IPS-20b (cell line): ENCODE data around the gene TPP1.

Source experiments
- H3K27ac ChIP-seq: one replicate; pipeline ENCODE4 v1.5.1; 2013; ENCODE audit warnings: low read length
- H3K27me3 ChIP-seq: 2 replicates; pipeline ENCODE4 v1.6.1; 2013; ENCODE audit warnings: mild to moderate bottlenecking, low read length, inconsistent platforms; ENCODE audit not compliant: insufficient read depth
- H3K36me3 ChIP-seq: 2 replicates; pipeline ENCODE4 v1.6.1; 2013; ENCODE audit warnings: low read depth, mild to moderate bottlenecking, inconsistent platforms, low read length, moderate library complexity; ENCODE audit not compliant: insufficient read depth
- H3K4me1 ChIP-seq: 2 replicates; pipeline ENCODE4 v1.6.1; 2013; ENCODE audit warnings: mild to moderate bottlenecking, control low read depth, inconsistent platforms, low read length, moderate library complexity; ENCODE audit not compliant: insufficient read depth
- H3K4me3 ChIP-seq: 2 replicates; pipeline ENCODE4 v1.5.1; 2013; ENCODE audit warnings: mild to moderate bottlenecking, low read length, inconsistent platforms
- H3K9ac ChIP-seq: 2 replicates; pipeline ENCODE4 v1.6.1; 2013; ENCODE audit warnings: low read depth, mild to moderate bottlenecking, inconsistent platforms, low read length, moderate library complexity
- H3K9me3 ChIP-seq: 2 replicates; pipeline ENCODE4 v1.6.1; 2013; ENCODE audit warnings: mild to moderate bottlenecking, low read depth, low read length, inconsistent platforms; ENCODE audit not compliant: insufficient read depth

TPP1 gene

DNA sequence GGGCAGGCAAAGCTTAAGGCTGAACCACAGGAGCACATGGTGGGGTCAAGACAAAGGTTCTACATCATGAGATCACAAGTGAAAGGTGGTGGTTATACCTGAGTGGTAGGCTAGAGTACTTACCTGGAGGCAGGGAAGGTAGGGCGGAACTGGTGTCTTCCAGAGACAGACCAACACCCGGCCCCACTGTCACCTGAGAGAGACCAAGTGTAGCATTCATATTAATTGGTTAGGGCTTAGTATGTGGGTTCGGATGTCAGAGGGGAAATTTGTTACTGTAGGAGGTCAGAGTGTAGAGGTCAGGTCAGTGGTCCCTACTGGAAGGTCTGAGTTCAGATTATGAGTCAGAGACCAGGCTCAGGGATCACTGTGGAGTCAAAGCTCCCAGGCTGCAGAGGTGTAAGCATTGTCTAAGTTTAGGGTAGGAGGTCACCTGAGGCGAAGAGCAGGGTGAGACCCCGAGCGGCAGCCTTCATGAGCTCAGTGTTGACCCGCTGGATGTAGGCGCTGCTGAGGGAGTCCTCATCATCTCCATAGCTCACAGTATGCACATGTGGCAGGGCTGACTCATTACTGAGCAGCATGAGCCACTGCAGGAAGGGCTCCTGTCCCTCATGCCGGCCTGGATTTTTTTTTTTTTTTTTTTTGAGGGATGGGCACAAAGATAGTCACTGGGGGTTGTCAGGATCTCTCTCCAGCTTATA lies 3.2 kb downstream of the TPP1 start:
- H3K9ac ChIP-seq: no peak overlapping the region
- no peak overlapping the region for H3K4me3 ChIP-seq

DNA sequence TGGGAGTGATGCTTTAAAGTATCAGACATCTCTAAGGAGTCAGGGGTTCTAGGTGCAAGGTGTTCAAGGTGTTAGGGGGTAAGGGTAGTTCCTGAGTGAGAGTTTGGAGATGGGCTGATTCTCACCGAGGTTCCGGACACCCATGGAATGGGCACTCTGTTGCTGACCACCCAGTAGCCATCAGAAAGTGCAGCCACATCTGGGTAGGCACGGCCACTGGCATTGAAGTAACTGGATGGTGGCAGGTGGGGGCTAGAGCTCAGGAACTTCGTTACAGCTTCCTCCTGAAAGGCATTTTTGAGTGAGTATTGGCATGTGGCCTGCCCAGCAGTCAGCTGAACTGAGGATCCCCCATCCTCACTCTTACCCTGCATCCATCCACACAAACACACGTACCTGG lies 4.2 kb downstream of the TPP1 start:
- Histone ChIP-seq H3K9ac (no peak overlapping the region), H3K4me1 (peaks cover 12% of the 10 kb centered on the region; the same call in 1 of the 2 replicates), H3K27ac (no peak overlapping the region), H3K4me3 (no peak overlapping the region), H3K27me3 (no peaks in the 10 kb centered on the region), H3K36me3 (peaks cover 34% of the 10 kb centered on the region), H3K9me3 (no peaks in the 10 kb centered on the region)

More for the DNA sequence above, 3.2 kb downstream of the TPP1 start:
- Histone ChIP-seq H3K36me3 (peaks cover 25% of the 10 kb centered on the region), H3K9me3 (no peaks in the 10 kb centered on the region), H3K27me3 (no peaks in the 10 kb centered on the region), H3K27ac (no peak overlapping the region), H3K4me1 (peaks cover 20% of the 10 kb centered on the region; the same call in 1 of the 2 replicates)

- Histone ChIP-seq H3K36me3 (peaks cover 40% of the 10 kb centered on the region), H3K9ac (no peak overlapping the region), H3K27ac (no peak overlapping the region), H3K27me3 (no peaks in the 10 kb centered on the region), H3K4me3 (no peak overlapping the region), H3K4me1 (peaks cover 7% of the 10 kb centered on the region; the same call in 1 of the 2 replicates), H3K9me3 (no peaks in the 10 kb centered on the region)
Observed at GRCh38 chr11:6614446-6614845, 4.8 kb downstream of the TPP1 start.

DNA sequence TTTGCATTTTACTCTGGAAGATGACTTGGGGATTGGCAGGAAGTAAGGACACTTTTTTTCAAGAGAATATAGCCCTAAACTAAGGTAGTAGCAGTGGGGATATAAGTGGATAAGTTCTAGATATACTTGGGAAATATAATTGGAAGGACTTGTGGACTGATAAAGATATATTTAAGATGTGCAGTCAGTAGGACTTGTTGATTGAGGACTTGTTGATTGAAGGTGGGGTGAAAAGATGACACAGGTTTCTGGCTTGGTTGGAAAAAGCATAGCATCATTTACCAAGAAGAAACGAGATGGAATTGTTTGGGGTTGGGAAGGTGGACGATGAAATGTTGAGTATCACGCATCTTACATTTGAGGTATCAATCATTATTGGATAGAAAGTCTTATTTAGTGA lies 5.7 kb downstream of the TPP1 start:
- H3K9ac ChIP-seq: peak overlapping the region; percentile 99; the same call in 1 of the 2 replicates
- H3K36me3 ChIP-seq: peaks cover 50% of the 10 kb centered on the region
- H3K27ac ChIP-seq: no peak overlapping the region
- peaks cover 7% of the 10 kb centered on the region; the same call in 1 of the 2 replicates for H3K4me1 ChIP-seq
- H3K27me3 ChIP-seq: no peaks in the 10 kb centered on the region
- H3K9me3 ChIP-seq: no peaks in the 10 kb centered on the region
- H3K4me3 ChIP-seq: peak overlapping the region; percentile 98; the same call in 1 of the 2 replicates

GRCh38 chr11:6612213-6613041 lies 6.8 kb downstream of the TPP1 start, which contains the start of gene TAF10:
Gene TAF10, minus strand, starts transcription at chr11:6612216. Its CDS starts 27 bp downstream, at chr11:6612189.
- H3K4me1 ChIP-seq: peaks cover 9% of the 10 kb centered on the region; the same call in 1 of the 2 replicates
- no peaks in the 10 kb centered on the region for H3K27me3 ChIP-seq
- no peaks in the 10 kb centered on the region for H3K9me3 ChIP-seq
- H3K4me3 ChIP-seq: peak within 1 kb of the TSS; percentile 98
- peak within 1 kb of the TSS; percentile 99 for H3K9ac ChIP-seq
- H3K36me3 ChIP-seq: peaks cover 61% of the 10 kb centered on the region
- peak within 1 kb of the TSS; percentile 99 for H3K27ac ChIP-seq

- H3K27me3 ChIP-seq: no peaks in the 10 kb centered on the region
- peak overlapping the region; percentile 99 for H3K9ac ChIP-seq
- no peak overlapping the region for H3K27ac ChIP-seq
- peaks cover 62% of the 10 kb centered on the region for H3K36me3 ChIP-seq
- H3K9me3 ChIP-seq: no peaks in the 10 kb centered on the region
- H3K4me1 ChIP-seq: peaks cover 13% of the 10 kb centered on the region
- peak overlapping the region; percentile 98; the same call in 1 of the 2 replicates for H3K4me3 ChIP-seq
Observed at GRCh38 chr11:6611963-6612212, 7.3 kb downstream of the TPP1 start.

- peak overlapping the region; percentile 98 for H3K4me3 ChIP-seq
- H3K36me3 ChIP-seq: peaks cover 63% of the 10 kb centered on the region
- peak overlapping the region; percentile 7 for H3K27ac ChIP-seq
- H3K4me1 ChIP-seq: peaks cover 18% of the 10 kb centered on the region
- H3K27me3 ChIP-seq: no peaks in the 10 kb centered on the region
- no peaks in the 10 kb centered on the region for H3K9me3 ChIP-seq
- H3K9ac ChIP-seq: peak overlapping the region; percentile 88
Observed at GRCh38 chr11:6611092-6611962, 7.9 kb downstream of the TPP1 start.

- H3K9ac ChIP-seq: no peak overlapping the region
- H3K36me3 ChIP-seq: peaks cover 61% of the 10 kb centered on the region
- no peaks in the 10 kb centered on the region for H3K27me3 ChIP-seq
- H3K27ac ChIP-seq: no peak overlapping the region
- peak overlapping the region; percentile 98; the same call in 1 of the 2 replicates for H3K4me3 ChIP-seq
- peaks cover 19% of the 10 kb centered on the region for H3K4me1 ChIP-seq
- H3K9me3 ChIP-seq: no peaks in the 10 kb centered on the region
Observed at GRCh38 chr11:6610591-6610990, 8.6 kb downstream of the TPP1 start.

DNA sequence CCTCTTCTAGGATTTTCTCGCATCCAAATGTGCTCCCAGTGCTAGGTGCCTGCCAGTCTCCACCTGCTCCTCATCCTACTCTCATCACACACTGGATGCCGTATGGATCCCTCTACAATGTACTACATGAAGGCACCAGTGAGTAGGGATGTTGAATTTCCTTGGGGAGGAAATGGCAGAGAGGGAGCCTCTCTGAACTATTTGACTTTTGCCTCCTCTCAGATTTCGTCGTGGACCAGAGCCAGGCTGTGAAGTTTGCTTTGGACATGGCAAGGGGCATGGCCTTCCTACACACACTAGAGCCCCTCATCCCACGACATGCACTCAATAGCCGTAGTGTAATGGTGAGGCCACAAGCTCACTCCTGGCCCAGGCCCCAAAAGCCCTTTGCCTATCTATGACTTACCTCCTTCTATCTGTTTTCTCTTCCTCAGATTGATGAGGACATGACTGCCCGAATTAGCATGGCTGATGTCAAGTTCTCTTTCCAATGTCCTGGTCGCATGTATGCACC lies 9.7 kb downstream of the TPP1 start:
- no peaks in the 10 kb centered on the region for H3K27me3 ChIP-seq
- H3K36me3 ChIP-seq: peaks cover 56% of the 10 kb centered on the region
- peaks cover 22% of the 10 kb centered on the region for H3K4me1 ChIP-seq
- H3K27ac ChIP-seq: no peak overlapping the region
- H3K9ac ChIP-seq: no peak overlapping the region
- H3K4me3 ChIP-seq: no peak overlapping the region
- no peaks in the 10 kb centered on the region for H3K9me3 ChIP-seq

DNA sequence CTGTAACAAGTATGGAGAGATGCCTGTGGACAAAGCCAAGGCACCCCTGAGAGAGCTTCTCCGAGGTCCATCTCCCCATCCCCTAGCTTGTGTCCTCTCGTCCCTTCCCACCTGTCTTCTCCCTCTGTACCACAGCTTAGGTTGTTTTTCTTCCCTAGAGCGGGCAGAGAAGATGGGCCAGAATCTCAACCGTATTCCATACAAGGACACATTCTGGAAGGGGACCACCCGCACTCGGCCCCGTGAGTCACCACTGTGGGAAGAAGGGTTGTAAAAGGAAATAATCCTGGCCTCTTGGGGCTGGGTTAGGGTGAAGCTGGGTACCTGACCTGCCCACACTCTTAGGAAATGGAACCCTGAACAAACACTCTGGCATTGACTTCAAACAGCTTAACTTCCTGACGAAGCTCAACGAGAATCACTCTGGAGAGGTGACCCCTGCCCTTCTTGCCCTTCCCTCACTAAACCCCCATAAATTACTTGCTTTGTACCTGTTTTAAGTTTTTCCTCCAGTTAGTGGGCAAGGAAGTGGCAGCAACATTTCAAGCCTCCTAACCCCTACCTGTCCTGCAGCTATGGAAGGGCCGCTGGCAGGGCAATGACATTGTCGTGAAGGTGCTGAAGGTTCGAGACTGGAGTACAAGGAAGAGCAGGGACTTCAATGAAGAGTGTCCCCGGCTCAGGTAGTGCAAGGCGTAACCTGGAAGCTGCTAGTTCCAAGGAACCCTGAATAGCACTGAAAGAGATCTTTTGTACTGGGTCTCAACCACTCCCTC lies 10.3 kb downstream of the TPP1 start:
- Histone ChIP-seq H3K4me3 (no peak overlapping the region), H3K9me3 (no peaks in the 10 kb centered on the region), H3K9ac (no peak overlapping the region), H3K27ac (no peak overlapping the region), H3K36me3 (peaks cover 51% of the 10 kb centered on the region), H3K27me3 (no peaks in the 10 kb centered on the region), H3K4me1 (peaks cover 22% of the 10 kb centered on the region)
